ENCODE results near the gene AKAP5. TPM values are rescaled to one million over a fixed set of nuclear protein-coding genes. Genes with fewer than 3 reads are reported as not detected.

Gene AKAP5
- total RNA-seq, 6 experiments from 2014 or later: 0.94 to 1.3 (median 1.2) TPM

GRCh38 chr14:64504897-64505794, 39.8 kb downstream of the AKAP5 start:
- Mint-ChIP-seq H3K27ac (peak overlapping the region; percentile 99), H3K9me3 (no peaks in the 10 kb centered on the region), H3K27me3 (ENCODE audit: insufficient read depth) (0 out of 2 replicates have a peak, but pooled peaks cover 3% of the 10 kb centered on the region), H3K4me1 (ENCODE audit: low read depth) (peaks cover 74% of the 10 kb centered on the region), H3K36me3 (ENCODE audit: low read depth) (peaks cover 10% of the 10 kb centered on the region), H3K4me3 (peak overlapping the region; percentile 95)
- TF ChIP-seq CTCF (IDR thresholded peaks at IDR 0.05): no peak; the same call in 1 of the 2 replicates
- peak; percentile 81 for DNase-seq

DNA sequence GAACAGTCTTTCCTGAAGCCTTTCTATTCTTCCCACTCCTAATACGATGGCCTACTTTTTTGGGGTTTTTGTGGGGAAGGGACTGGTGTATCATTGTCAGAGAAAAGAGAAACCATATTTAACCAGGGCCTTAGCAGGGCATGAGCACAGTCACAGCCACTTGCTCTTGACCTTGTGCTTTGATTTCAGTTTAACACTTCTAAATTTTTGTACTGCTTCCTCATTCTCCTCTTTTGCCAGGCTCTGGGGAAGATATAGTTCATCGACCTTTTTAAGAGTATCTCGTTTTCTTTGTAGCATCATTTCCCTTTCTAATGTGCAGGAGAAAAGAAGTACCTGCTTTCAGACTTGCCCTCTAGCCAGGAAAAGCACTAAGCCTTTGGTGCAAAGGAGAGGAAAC, 41.4 kb downstream of the AKAP5 start:
- H3K36me3 Mint-ChIP-seq (ENCODE audit: low read depth): peaks cover 10% of the 10 kb centered on the region
- no peaks in the 10 kb centered on the region for H3K9me3 Mint-ChIP-seq
- H3K4me1 Mint-ChIP-seq (ENCODE audit: low read depth): peaks cover 74% of the 10 kb centered on the region
- H3K27ac Mint-ChIP-seq: peak overlapping the region; percentile 96
- peak overlapping the region; percentile 95 for H3K4me3 Mint-ChIP-seq
- no peak for DNase-seq
- TF ChIP-seq CTCF (IDR thresholded peaks at IDR 0.05): no peak
- 0 out of 2 replicates have a peak, but pooled peaks cover 3% of the 10 kb centered on the region for H3K27me3 Mint-ChIP-seq (ENCODE audit: insufficient read depth)

- peak overlapping the region; percentile 96 for H3K27ac Mint-ChIP-seq
- no peak for TF ChIP-seq CTCF (IDR thresholded peaks at IDR 0.05)
- H3K4me3 Mint-ChIP-seq: peak overlapping the region; percentile 95
- peaks cover 10% of the 10 kb centered on the region for H3K36me3 Mint-ChIP-seq (ENCODE audit: low read depth)
- 0 out of 2 replicates have a peak, but pooled peaks cover 3% of the 10 kb centered on the region for H3K27me3 Mint-ChIP-seq (ENCODE audit: insufficient read depth)
- DNase-seq: peak; percentile 20
- H3K4me1 Mint-ChIP-seq (ENCODE audit: low read depth): peaks cover 66% of the 10 kb centered on the region
- no peaks in the 10 kb centered on the region for H3K9me3 Mint-ChIP-seq
Observed at GRCh38 chr14:64507376-64508156, 42.3 kb downstream of the AKAP5 start.

GRCh38 chr14:64508215-64508776, 43.0 kb downstream of the AKAP5 start:
- H3K9me3 Mint-ChIP-seq: no peaks in the 10 kb centered on the region
- DNase-seq: no peak
- peak overlapping the region; percentile 95 for H3K4me3 Mint-ChIP-seq
- peaks cover 10% of the 10 kb centered on the region for H3K36me3 Mint-ChIP-seq (ENCODE audit: low read depth)
- 0 out of 2 replicates have a peak, but pooled peaks cover 1% of the 10 kb centered on the region for H3K27me3 Mint-ChIP-seq (ENCODE audit: insufficient read depth)
- H3K4me1 Mint-ChIP-seq (ENCODE audit: low read depth): peaks cover 61% of the 10 kb centered on the region
- peak overlapping the region; percentile 27 for H3K27ac Mint-ChIP-seq
- no peak for TF ChIP-seq CTCF (IDR thresholded peaks at IDR 0.05)

DNA sequence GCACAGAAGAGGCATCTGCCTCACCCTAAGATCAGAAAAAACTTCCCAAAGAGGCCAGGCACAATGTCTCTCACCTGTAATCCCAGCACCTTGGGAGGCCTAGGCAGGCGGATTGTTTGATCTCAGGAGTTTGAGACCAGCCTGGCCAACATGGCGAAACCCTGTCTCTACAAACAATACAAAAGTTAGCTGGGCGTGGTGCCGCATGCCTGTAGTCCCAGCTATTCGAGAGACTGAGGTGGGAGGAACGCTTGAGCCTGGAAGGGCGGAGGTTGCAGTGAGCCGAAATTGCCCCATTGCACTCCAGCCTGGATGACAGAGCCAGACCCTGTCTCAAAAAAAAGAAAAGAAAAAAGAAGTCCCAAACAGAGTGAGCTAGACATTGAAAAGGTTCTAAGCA, 43.7 kb downstream of the AKAP5 start:
- Mint-ChIP-seq H3K27ac (no peak overlapping the region), H3K4me3 (no peak overlapping the region), H3K9me3 (no peaks in the 10 kb centered on the region), H3K27me3 (ENCODE audit: insufficient read depth) (0 out of 2 replicates have a peak, but pooled peaks cover 1% of the 10 kb centered on the region), H3K36me3 (ENCODE audit: low read depth) (peaks cover 10% of the 10 kb centered on the region), H3K4me1 (ENCODE audit: low read depth) (peaks cover 66% of the 10 kb centered on the region)
- no peak for TF ChIP-seq CTCF (IDR thresholded peaks at IDR 0.05)
- DNase-seq: no peak

All from HFFc6 (cell line).